ENCODE data around the gene PTPRG.

The PTPRG gene

GRCh38 chr3:61663356-61664104, 102.2 kb downstream of the PTPRG start:
- no peak for DNase-seq

DNA sequence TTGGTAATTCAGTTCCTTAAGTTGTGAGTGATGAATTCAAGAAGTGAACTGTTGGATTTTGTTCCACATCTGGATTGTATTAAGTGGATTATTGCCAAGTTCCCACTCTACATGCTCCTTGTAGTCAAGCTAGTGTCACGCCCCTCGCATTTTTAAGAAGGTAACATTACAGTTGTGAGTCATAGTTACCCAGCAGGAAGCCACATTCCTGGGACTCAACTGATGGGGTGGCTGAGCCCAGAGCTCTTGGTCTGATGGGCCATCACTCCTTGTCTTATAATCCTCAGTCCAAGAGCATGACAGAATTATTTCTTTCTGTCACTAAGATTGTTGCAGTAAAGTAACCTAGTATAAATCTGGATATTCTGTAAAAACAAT, 102.7 kb downstream of the PTPRG start:
- DNase-seq: no peak

DNA sequence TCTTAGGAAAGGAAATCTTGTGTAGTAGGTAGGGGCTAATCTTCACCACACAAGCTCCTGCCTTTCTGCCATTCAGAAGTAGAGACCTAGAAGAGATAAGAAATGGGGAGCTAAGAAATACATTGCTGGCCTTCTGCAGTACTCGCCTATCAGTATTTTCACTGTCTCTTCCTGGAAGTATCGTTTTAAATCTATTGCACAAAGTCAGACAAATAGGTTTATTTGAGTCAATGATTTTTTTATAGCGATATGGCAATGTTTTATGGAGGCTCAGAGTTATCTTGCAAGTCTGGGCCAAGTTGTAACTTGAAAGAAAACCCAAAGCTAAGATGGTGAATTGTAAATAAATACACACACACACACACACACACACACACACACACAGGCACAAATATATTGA, 103.8 kb downstream of the PTPRG start:
- no peak for DNase-seq

GRCh38 chr3:61665987-61666386, 104.6 kb downstream of the PTPRG start:
- DNase-seq: no peak

GRCh38 chr3:61666615-61667330, 105.4 kb downstream of the PTPRG start:
- no peak for DNase-seq

- DNase-seq: no peak
Observed at GRCh38 chr3:61667383-61667782, 106.0 kb downstream of the PTPRG start.

GRCh38 chr3:61667814-61668213, 106.4 kb downstream of the PTPRG start:
- DNase-seq: no peak

DNA sequence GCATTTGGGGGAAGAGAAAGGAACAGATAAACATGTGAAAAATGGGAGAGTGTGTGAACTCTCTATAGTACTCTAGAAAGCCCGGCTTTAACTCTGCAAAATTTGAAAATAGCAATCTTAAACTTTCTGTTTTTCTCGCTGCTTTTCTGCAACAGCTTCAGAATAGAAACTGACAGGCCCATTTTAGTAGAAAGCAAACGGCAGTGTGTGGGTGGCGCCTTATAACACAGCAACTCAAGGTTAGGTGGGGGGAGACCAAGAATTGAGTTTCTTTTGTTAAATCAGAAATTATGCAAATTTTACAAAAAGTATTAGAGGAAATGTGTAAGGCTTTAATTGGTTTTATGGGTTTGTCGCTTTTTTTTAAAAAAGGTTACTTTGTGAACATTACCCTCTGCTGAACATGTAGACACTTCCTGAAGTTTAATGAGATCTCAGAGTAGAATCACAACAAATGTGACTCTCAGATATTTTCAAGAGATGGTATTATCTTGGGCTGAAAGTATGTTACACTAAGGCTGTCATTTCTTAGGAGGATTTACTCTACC, 107.0 kb downstream of the PTPRG start:
- DNase-seq: no peak

DNA sequence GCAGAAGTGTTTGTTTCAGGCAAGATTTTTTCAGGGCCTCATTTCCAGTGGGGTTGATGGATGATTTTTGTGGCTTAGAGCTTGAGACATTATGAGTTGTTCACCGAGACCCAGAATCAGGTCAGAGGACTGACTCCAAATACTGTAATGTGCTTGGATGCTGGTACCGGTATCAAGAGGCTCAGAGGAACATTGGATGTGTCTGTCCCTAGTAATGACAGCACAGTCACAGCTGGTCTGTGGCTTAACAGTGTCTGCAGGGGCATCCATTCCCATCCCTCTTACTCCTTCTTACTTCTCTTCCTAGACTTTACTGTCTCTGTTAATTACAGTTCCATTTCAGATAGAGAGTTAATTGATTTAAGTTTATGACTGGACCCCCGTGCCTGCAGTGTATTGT, 107.8 kb downstream of the PTPRG start:
- no peak for DNase-seq

- no peak for DNase-seq
Observed at GRCh38 chr3:61669668-61670299, 108.4 kb downstream of the PTPRG start.

DNA sequence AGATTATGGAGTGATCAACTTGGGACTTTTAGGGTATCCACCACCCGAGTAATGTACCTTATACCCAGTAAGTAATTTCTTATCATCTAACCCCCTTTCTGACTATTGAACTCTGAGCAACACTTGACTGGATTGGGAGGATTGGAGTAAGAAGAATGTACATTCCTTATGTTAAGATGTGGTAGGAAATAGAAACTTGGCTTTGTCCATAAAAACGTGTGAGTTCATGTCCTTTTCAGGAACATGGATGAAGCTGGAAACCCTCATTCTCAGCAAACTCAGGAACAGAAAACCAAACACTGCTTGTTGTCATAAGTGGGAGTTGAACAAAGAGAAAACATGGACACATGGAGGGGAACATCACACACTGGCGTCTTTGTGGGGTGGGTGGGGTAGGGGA, 112.3 kb downstream of the PTPRG start:
- no peak for DNase-seq

DNA sequence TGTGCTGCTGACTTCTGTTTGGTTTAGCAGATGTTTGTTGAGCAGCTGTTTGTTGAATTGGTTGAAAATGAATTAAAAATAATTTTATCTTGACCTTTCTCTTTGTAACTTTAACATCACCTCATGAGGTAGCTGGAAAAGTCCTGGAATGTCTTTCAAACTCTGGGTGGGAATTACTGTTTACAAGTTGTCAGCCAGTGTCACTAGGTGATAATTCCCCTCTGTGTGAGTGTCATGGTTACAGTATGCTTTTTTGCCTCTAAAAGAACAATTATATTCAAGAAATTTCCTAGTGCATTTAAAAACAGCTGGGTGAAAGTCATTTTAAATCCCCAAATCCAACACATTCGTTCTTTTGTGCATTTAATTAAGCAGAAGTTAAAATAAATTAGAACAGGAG, 113.2 kb downstream of the PTPRG start:
- no peak for DNase-seq

DNA sequence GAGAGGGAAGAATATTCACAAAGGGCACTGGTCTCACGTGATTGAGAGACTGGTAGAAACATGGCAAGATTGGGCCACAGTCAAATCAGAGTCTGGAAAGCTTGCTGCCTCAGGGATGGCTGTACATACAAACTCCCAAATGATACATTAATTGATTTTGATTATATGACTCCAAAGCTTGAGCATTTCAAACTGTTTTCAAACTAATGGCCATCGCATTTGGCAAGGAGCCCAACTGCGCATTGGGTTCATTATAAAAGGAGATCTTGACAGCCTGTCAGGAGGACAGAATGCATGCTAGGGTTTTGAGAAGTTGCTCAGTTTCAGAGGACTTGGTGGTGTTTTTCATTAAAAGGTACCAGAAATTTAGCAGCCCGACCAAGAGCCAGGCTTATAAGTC, 117.7 kb downstream of the PTPRG start:
- no peak for DNase-seq

GRCh38 chr3:61680617-61681016, 119.2 kb downstream of the PTPRG start:
- no peak for DNase-seq

DNA sequence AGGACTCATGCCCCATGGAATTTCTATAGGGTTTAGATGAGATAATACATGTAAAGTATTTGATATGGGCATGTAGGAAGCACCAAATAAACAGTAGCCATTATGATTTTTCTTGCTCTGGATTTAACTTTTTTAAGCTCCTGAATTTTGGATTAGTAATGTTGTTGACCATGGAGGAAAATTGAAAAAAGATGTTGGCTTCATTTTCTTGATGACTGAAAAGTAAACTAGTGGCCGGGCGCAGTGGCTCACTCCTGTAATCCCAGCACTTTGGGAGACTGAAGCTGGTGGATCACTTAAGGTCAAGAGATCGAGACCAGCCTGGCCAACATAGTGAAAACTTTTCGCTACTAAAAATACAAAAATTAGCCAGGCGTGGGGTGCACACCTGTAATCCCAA, 120.3 kb downstream of the PTPRG start:
- DNase-seq: no peak

GRCh38 chr3:61682671-61683548, 121.5 kb downstream of the PTPRG start:
- DNase-seq: no peak

DNA sequence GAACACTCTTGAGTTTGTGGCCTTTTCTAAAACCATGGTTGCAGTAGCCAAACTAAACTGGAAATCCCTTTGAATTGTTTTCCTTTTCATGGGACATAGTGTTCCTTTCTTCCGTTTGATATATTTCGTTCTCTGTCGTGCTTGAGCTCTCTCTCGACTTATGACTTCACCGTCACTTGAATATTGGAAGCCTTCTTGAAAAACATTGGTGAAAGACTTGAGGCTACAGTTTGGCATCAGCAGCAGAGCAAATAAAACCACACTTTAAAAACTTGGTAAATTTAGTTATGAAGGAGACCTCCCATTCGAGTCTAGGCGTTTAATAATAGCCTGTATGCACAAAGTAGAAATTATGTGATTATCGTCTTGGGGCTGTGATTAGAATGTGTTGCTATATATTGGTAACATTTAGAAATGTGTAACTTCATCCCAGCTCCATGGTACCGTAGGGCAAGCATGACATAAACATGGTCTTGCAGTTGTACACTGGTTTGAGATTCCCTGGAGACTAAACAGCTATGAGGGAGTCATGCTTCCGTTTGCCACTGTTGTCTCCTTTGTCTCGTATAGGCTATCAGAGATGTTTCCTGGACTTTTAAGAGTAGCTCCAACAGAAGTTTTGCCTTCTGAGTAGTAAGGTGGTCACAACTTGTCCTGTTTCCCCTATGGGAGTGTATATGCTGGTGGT, 122.3 kb downstream of the PTPRG start:
- DNase-seq: no peak

- DNase-seq: no peak
Observed at GRCh38 chr3:61684386-61684785, 123.0 kb downstream of the PTPRG start.

DNA sequence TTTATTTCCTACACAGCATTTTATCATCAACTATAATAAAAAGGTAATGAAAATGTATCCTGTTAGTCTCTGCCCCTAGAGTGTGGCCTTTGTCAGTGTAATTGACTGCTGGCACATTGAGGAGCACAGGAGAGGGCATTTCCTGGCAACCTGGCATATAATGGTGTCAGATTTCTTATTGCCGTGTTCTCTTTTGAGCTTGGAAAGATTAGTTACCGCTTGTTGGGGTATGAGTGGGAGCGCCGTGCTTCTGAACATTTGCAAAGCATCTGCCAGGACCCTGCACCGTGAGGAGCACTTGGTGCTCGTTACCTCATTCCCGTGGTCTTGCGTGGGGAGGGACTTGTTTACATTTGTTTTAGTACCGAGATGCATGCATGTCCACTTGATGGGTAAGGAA, 124.4 kb downstream of the PTPRG start:
- no peak for DNase-seq

GRCh38 chr3:61686228-61686648, 124.9 kb downstream of the PTPRG start:
- DNase-seq: no peak

DNA sequence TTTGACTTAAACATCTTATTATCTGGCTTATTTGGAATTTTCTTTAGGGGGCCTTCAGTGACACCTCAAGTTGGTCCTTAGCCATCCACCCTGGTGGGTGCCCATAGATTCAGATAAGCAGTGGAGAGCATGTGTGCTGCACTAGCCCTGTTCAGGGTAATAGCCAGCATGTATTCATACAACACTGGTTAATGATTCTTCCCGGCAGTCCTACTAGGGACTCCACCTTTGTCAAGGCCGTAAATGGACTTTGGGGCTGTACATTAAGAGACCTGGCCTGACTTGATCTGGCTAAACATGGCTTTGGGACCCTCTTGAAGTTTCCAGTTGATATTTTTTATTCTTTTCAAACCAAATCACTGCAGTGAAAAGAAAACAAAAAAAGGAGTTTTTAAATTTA, 125.8 kb downstream of the PTPRG start:
- DNase-seq: no peak

GRCh38 chr3:61687663-61688306, 126.4 kb downstream of the PTPRG start:
- no peak for DNase-seq

Measured in activated effector memory CD4-positive, alpha-beta T cell treated with Interleukin-2 at 50 U/mL for 16 hours (primary cell).